Activated CD4-positive, alpha-beta T cell treated with anti-CD3 and anti-CD28 coated beads, Interleukin-2, amount 50 U/mL, for 16 hours (primary cell): ENCODE data around the gene CWC15.

ENCODE experiments used
- DNase-seq: peaks from one replicate; pipeline ENCODE4 v3.0.0-alpha.2; 2020

The CWC15 gene

DNA sequence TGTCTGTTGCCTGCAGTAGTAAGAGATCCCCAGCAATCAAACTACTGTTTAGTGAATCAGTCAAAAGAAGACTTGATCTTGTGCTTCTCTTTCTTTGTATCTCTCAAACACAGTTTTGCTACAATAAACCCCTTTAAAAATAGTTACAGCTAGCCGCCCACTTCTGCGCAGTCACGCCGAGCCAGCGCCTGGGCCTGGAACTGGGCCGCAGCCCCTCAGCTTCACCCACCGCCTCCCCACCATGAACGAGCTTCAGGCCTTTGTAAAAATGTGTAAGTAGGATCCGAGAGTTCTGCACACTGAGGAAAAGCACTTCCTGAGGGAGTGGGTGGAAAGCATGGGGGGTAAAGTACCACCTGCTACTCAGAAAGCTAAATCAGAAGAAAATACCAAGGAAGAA lies 60.5 kb downstream of the CWC15 start:
- no peak for DNase-seq
